GM12864 (cell line): Measurements from ENCODE around the gene SNX24.
"Not testable (repeated sequence)": the region's sequence is repeated elsewhere in the genome, so short reads cannot be mapped to it uniquely, and the experiment has no call there.

ENCODE experiments used
- DNase-seq: peaks from one replicate; pipeline ENCODE4 v3.0.0-alpha.2; 2011; ENCODE audit warnings: low read depth
- H3K4me3 ChIP-seq: 2 replicates; pipeline ENCODE4 v1.5.1; 2011; ENCODE audit warnings: mild to moderate bottlenecking, low read depth, low read length, control low read depth
- CTCF ChIP-seq: IDR thresholded peaks from 2 replicates; pipeline ENCODE4 v1.5.1; 2011; ENCODE audit warnings: low read depth, mild to moderate bottlenecking, moderate library complexity, low read length, control low read depth, inconsistent platforms; ENCODE audit errors: missing control alignments

The SNX24 gene

GRCh38 chr5:122847687-122848081 is 2.3 kb downstream of the SNX24 start:
- no peak for DNase-seq
- no peak overlapping the region for H3K4me3 ChIP-seq
- TF ChIP-seq CTCF: no peak

- DNase-seq: no peak
- TF ChIP-seq CTCF: no peak
- no peak overlapping the region for H3K4me3 ChIP-seq
These were observed 4.4 kb downstream of the SNX24 start for GRCh38 chr5:122849771-122850170.

GRCh38 chr5:122857538-122857937 is 12.1 kb downstream of the SNX24 start:
- DNase-seq, H3K4me3 ChIP-seq: not testable (repeated sequence)

- H3K4me3 ChIP-seq: no peak overlapping the region
- DNase-seq: no peak
- TF ChIP-seq CTCF: no peak
These were observed 13.0 kb downstream of the SNX24 start for GRCh38 chr5:122858451-122858850.

GRCh38 chr5:122863240-122863639 is 17.8 kb downstream of the SNX24 start:
- TF ChIP-seq CTCF: no peak
- DNase-seq: no peak
- no peak overlapping the region for H3K4me3 ChIP-seq

- TF ChIP-seq CTCF: no peak
- H3K4me3 ChIP-seq: no peak overlapping the region
- DNase-seq: no peak
These were observed 18.3 kb downstream of the SNX24 start for GRCh38 chr5:122863721-122864120.

- no peak for TF ChIP-seq CTCF
- H3K4me3 ChIP-seq: no peak overlapping the region
- DNase-seq: no peak
These were observed 19.0 kb downstream of the SNX24 start for GRCh38 chr5:122864400-122864799.

- H3K4me3 ChIP-seq: no peak overlapping the region
- no peak for TF ChIP-seq CTCF
- no peak for DNase-seq
These were observed 19.4 kb downstream of the SNX24 start for GRCh38 chr5:122864842-122865241.
